Measurements from ENCODE around the gene NFE2L3.
"Not testable (repeated sequence)": the region's sequence is repeated elsewhere in the genome, so short reads cannot be mapped to it uniquely, and the experiment has no call there.

The NFE2L3 gene

DNA sequence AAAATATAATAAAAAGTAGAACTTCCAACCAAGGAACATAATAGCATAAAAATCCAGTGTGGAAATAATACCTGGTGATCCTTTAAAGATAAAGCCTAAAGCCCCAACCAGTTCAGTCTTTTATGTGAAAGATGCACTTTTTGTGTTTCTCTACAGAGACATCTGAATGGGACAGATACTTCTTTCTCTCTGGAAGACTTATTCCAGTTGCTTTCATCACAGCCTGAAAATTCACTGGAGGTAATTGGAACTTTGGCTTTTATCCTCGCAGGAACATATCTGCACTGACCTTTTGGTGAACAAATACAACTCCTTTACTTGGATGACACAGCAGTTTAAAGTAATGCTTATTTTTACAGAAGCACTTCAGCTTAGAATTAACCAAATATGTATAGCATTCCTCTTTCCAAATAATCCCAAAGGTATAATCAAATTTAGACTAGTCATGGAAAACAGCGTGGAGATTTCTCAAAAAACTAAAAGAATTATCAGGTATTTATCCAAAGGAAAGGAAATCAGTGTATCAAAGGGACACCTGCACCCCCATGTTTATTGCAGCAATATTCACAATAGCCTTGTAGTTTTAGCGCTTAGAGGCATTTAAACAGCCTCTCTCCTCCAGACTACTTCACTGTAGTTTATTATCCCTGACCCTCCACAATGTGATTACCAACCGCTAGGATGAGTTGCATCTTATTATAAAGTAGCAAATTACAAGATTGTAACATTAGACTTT is 31.7 kb downstream of the NFE2L3 start:
- no peak for DNase-seq (ENCODE audit: extremely low read depth, low read depth)
- TF ChIP-seq, protein P1, sequence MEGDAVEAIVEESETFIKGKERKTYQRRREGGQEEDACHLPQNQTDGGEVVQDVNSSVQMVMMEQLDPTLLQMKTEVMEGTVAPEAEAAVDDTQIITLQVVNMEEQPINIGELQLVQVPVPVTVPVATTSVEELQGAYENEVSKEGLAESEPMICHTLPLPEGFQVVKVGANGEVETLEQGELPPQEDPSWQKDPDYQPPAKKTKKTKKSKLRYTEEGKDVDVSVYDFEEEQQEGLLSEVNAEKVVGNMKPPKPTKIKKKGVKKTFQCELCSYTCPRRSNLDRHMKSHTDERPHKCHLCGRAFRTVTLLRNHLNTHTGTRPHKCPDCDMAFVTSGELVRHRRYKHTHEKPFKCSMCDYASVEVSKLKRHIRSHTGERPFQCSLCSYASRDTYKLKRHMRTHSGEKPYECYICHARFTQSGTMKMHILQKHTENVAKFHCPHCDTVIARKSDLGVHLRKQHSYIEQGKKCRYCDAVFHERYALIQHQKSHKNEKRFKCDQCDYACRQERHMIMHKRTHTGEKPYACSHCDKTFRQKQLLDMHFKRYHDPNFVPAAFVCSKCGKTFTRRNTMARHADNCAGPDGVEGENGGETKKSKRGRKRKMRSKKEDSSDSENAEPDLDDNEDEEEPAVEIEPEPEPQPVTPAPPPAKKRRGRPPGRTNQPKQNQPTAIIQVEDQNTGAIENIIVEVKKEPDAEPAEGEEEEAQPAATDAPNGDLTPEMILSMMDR (IDR thresholded peaks at IDR 0.05; ENCODE audit: low read depth, low read length) = no peak

DNA sequence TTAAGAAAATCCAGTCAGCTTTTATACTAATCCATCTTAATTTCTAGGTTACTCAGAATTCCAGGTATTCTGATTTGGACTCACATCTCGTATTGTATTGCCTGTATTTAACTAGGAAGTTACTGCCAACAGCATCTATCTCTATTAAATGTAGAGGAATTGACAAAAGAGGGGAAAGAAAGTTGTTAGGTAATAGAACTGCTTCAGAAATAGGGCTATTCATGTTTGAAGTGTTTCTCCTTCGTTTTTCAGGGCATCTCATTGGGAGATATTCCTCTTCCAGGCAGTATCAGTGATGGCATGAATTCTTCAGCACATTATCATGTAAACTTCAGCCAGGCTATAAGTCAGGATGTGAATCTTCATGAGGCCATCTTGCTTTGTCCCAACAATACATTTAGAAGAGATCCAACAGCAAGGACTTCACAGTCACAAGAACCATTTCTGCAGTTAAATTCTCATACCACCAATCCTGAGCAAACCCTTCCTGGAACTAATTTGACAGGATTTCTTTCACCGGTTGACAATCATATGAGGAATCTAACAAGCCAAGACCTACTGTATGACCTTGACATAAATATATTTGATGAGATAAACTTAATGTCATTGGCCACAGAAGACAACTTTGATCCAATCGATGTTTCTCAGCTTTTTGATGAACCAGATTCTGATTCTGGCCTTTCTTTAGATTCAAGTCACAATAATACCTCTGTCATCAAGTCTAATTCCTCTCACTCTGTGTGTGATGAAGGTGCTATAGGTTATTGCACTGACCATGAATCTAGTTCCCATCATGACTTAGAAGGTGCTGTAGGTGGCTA is 32.5 kb downstream of the NFE2L3 start:
- DNase-seq (ENCODE audit: extremely low read depth, low read depth) = not testable (repeated sequence)

DNA sequence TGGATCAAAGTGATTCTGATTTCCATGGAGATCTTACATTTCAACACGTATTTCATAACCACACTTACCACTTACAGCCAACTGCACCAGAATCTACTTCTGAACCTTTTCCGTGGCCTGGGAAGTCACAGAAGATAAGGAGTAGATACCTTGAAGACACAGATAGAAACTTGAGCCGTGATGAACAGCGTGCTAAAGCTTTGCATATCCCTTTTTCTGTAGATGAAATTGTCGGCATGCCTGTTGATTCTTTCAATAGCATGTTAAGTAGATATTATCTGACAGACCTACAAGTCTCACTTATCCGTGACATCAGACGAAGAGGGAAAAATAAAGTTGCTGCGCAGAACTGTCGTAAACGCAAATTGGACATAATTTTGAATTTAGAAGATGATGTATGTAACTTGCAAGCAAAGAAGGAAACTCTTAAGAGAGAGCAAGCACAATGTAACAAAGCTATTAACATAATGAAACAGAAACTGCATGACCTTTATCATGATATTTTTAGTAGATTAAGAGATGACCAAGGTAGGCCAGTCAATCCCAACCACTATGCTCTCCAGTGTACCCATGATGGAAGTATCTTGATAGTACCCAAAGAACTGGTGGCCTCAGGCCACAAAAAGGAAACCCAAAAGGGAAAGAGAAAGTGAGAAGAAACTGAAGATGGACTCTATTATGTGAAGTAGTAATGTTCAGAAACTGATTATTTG is 33.3 kb downstream of the NFE2L3 start:
- DNase-seq (ENCODE audit: extremely low read depth, low read depth) = no peak
- TF ChIP-seq, protein P1 (IDR thresholded peaks at IDR 0.05; ENCODE audit: low read depth, low read length) = no peak

DNA sequence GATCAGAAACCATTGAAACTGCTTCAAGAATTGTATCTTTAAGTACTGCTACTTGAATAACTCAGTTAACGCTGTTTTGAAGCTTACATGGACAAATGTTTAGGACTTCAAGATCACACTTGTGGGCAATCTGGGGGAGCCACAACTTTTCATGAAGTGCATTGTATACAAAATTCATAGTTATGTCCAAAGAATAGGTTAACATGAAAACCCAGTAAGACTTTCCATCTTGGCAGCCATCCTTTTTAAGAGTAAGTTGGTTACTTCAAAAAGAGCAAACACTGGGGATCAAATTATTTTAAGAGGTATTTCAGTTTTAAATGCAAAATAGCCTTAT is 33.8 kb downstream of the NFE2L3 start:
- TF ChIP-seq, protein P1 (IDR thresholded peaks at IDR 0.05; ENCODE audit: low read depth, low read length) = no peak
- no peak for DNase-seq (ENCODE audit: extremely low read depth, low read depth)

DNA sequence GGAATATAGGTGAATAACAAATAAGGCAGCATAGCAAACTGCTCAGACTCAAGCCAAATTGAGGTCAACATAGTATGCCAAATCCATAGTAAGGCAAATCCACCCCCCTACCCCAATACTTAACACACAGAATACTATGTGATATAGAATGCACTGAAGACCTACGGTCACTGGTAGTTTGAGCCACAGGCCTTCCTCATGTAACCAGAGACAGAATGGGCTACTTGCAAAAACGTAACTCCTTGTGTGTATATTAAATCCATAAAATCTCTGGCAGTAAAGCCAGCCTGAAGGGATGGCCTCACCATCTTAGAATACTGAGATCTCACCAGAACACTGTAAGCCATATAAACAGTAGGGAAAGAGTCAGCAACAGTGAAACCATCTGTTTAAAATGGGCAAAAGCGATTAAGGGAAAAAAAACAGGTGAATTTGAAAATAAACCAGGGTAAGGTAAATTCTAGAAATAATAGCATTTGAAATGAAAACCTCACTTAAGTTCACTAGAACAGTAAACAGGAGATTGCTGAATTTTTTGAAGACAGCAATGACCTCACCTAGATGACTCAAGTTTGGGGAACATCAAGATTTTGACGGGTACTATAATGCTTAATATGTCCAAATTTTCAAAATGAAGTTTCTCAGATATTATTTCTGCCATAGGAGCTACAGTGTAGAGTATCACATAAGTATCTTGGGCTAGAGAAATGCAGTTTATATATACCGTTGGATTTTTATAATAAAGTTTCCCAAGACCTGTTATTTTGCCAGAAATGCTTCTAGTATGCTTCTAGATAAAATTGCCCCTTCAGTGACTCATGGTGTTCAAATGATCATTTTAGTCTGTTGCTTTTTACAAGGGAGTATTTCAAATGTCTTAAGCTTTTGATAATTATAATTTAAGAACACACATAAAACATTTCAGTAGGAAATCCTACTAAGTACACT is 34.6 kb downstream of the NFE2L3 start:
- no peak for DNase-seq (ENCODE audit: extremely low read depth, low read depth)
- TF ChIP-seq, protein P1 (IDR thresholded peaks at IDR 0.05; ENCODE audit: low read depth, low read length) = no peak

DNA sequence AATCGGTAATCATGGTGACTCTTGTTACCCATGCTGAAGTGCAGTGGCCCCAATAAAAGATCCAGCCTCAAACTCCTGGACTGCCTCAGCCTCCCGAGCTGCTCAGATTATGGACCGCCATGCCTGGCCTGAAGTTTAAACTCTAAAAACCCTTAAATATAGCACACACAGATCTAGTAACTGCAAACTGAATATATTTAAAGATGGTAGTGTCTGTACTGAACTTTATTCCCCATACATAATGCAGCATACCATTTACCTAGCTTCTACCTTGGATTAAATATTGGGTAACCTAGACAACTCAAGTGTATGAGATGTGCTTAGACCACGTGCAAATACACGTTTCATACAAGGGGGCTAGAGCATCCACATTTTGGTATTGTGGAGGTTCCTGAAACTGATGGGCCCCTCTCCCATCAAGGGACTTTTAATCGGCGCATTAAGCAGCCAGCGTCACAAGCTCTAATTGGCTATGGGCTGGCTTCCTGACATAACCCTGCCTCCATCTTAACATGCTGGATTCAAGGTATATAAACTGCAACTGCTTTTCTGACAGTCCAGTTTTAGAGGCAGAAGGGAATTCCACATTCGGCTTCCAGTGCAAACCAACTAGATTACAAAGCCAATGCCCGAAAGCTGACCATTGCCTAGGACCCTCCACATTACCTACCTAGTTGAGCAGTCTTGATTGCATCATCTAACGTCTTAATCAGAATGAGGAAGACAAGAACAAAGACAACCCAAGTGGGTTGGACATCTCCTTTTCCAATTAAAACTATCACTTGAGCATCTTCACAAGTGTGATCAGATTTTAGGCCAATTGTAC is 35.6 kb downstream of the NFE2L3 start:
- no peak for DNase-seq (ENCODE audit: extremely low read depth, low read depth)

More for the DNA sequence above, 35.6 kb downstream of the NFE2L3 start:
- TF ChIP-seq, protein P1 (IDR thresholded peaks at IDR 0.05; ENCODE audit: low read depth, low read length) = no peak

Data from AG09319 (cell line).